K562 (cell line): ENCODE results near the gene YBX2. TPM values are rescaled to one million over a fixed set of nuclear protein-coding genes. Genes with fewer than 3 reads are reported as not detected.
A peak's percentile ranks its signal among the peaks of the same experiment; 100 is the strongest.

Experiments
- ATAC-seq: fragments of 200-7000 bp; cut with Tn5 transposase; 3 replicates; pipeline ENCODE4 v1.9.1; 2020; ENCODE audit warnings: moderate library complexity
- BruUV-seq: library from RNA; stranded (reverse); fragments of 400-500 nt; replicated peaks from 2 replicates; lab custom pipeline; 2021; lab: Mats Ljungman, UMichigan
- CTCF ChIA-PET: fragments of 300-600 bp; formaldehyde crosslinking; extraction: SDS; loops from one replicate; lab custom pipeline; 2021; ENCODE audit warnings: low intra/inter-chr PET ratio; lab: Yijun Ruan, JAX
- POLR2A ChIA-PET: fragments of 300-600, 350-650 bp; sonication (Branson Sonifier 250); formaldehyde crosslinking; extraction: SDS; loops from one replicate; lab custom pipeline; 2021; ENCODE audit warnings: antibody characterized with exemption, inconsistent platforms; lab: Yijun Ruan, JAX
- DNase-seq, 4 experiments: peaks; one replicate each; pipeline versions ENCODE4 v3.0.0 to v3.0.0-alpha.2; 2011 to 2018; ENCODE audit warnings: low spot score in 3 of 4, mixed read lengths in 3 of 4; ENCODE audit errors: extremely low read depth in 1 of 4
- FAIRE-seq: peaks from 2 replicates; lab custom pipeline; 2011; peaks lifted over from hg19 to GRCh38; lab: Jason Lieb, UNC
- H2AFZ ChIP-seq: 2 replicates; pipeline ENCODE4 v1.6.0; 2011; ENCODE audit warnings: low read depth, low read length, control low read depth, inconsistent platforms
- H3K27ac ChIP-seq: fragments of 200-600 bp; 3 replicates; pipeline ENCODE4 v1.8.0; 2011; ENCODE audit warnings: low read depth, mild to moderate bottlenecking, control low read depth, inconsistent platforms, low read length, moderate library complexity, mixed read lengths; ENCODE audit errors: extremely low read depth
- H3K27me3 ChIP-seq, 2 experiments: fragments of 300-600 bp in 1 of 2; 2 replicates in 1 of 2; 3 replicates in 1 of 2; pipeline versions ENCODE4 v1.6.0 to v1.8.0; 2011; ENCODE audit warnings: inconsistent platforms in 2 of 2, low read length in 2 of 2, mild to moderate bottlenecking in 1 of 2, mixed read lengths in 1 of 2, moderate library complexity in 1 of 2; ENCODE audit not compliant: control insufficient read depth in 2 of 2, insufficient read depth in 2 of 2
- H3K36me3 ChIP-seq: fragments of 300-600 bp; 3 replicates; pipeline ENCODE4 v1.8.0; 2011; ENCODE audit warnings: mild to moderate bottlenecking, low read length, inconsistent platforms; ENCODE audit not compliant: control insufficient read depth, insufficient read depth
- H3K4me1 ChIP-seq, 2 experiments: fragments of 200-600 bp in 1 of 2; replicated peaks in 1 of 2; 2 replicates in 1 of 2; 3 replicates in 1 of 2; pipeline versions ENCODE4 v1.5.1 to v1.8.0; 2011; ENCODE audit warnings: inconsistent platforms in 2 of 2, low read length in 2 of 2, mild to moderate bottlenecking in 1 of 2, mixed read lengths in 1 of 2, moderate library complexity in 1 of 2; ENCODE audit not compliant: control insufficient read depth in 2 of 2, insufficient read depth in 2 of 2
- H3K4me2 ChIP-seq: 2 replicates; pipeline ENCODE4 v1.6.1; 2011; ENCODE audit warnings: low read length, control low read depth, inconsistent platforms, mixed read lengths; ENCODE audit not compliant: insufficient read depth
- H3K4me3 ChIP-seq: fragments of 200-600 bp; sonication (generic), shearing (Covaris generic); 2 replicates; pipeline ENCODE4 v1.5.1; 2016; ENCODE audit warnings: control low read depth, inconsistent platforms
- H3K79me2 ChIP-seq: fragments of 200-600 bp; 3 replicates; pipeline ENCODE4 v1.8.0; 2011; ENCODE audit warnings: low read length, inconsistent platforms; ENCODE audit not compliant: control insufficient read depth, insufficient read depth
- H3K9ac ChIP-seq, 2 experiments: 2 replicates each; pipeline versions ENCODE4 v1.6.0 to v1.6.1; 2011; ENCODE audit warnings: low read depth in 2 of 2, low read length in 2 of 2, control low read depth in 1 of 2, inconsistent platforms in 1 of 2, mild to moderate bottlenecking in 1 of 2, mixed read lengths in 1 of 2; ENCODE audit not compliant: insufficient read depth in 1 of 2
- H3K9me1 ChIP-seq: one replicate; pipeline ENCODE4 v1.6.0; 2011; ENCODE audit warnings: inconsistent platforms, mild to moderate bottlenecking, low read length, moderate library complexity; ENCODE audit not compliant: control insufficient read depth, insufficient read depth
- H3K9me3 ChIP-seq: replicated peaks from 2 replicates; pipeline ENCODE4 v1.5.1; 2011; ENCODE audit warnings: low read depth, low read length, inconsistent platforms; ENCODE audit not compliant: control insufficient read depth, insufficient read depth
- H4K20me1 ChIP-seq: replicated peaks from 2 replicates; pipeline ENCODE4 v1.6.1; 2011; ENCODE audit warnings: low read length, inconsistent platforms, mixed read lengths; ENCODE audit not compliant: control insufficient read depth, insufficient read depth
- EGR1 ChIP-seq: fragments of 450-650 bp; conservative IDR thresholded peaks from 2 replicates; pipeline ENCODE4 v1.6.1; 2017; ENCODE audit warnings: mild to moderate bottlenecking
- GMEB1 ChIP-seq: fragments of 250-450 bp; sonication (Bioruptor Pico); IDR thresholded peaks from 2 replicates; pipeline ENCODE4 v1.4.0; 2020; ENCODE audit warnings: mild to moderate bottlenecking
- ILF3 ChIP-seq: fragments of 450-650 bp; IDR thresholded peaks from 2 replicates; pipeline ENCODE4 v1.6.1; 2018; ENCODE audit warnings: antibody characterized with exemption, mild to moderate bottlenecking, moderate library complexity, borderline replicate concordance
- MEF2D ChIP-seq: conservative IDR thresholded peaks from 2 replicates; pipeline ENCODE4 v1.6.1; 2016; ENCODE audit warnings: low read depth, missing genetic modification characterization, missing compliant biosample characterization
- POLR2A ChIP-seq: fragments of 450-650 bp; conservative IDR thresholded peaks from 2 replicates; pipeline ENCODE4 v1.6.1; 2016
- POLR2G ChIP-seq: fragments of 200-400 bp; formaldehyde crosslinking; IDR thresholded peaks from 2 replicates; pipeline ENCODE4 v1.6.1; 2017; ENCODE audit warnings: low read depth, mild to moderate bottlenecking, antibody characterized with exemption, low read length, moderate library complexity
- SRSF9 ChIP-seq: fragments of 200-400 bp; formaldehyde crosslinking; IDR thresholded peaks from 2 replicates; pipeline ENCODE4 v1.6.1; 2017; ENCODE audit warnings: low read depth, low read length, borderline replicate concordance
- ZNF311 ChIP-seq: fragments of 250-450 bp; sonication (Bioruptor Pico); IDR thresholded peaks from 2 replicates; pipeline ENCODE4 v1.4.0; 2020; ENCODE audit warnings: mild to moderate bottlenecking, moderate library complexity
- WGBS: fragments of 100-300 bp; shearing (Covaris generic); methylation state at CpG from one replicate; pipeline ENCODE4 v1.1.6; 2016; ENCODE audit warnings: low coverage, mixed read lengths; ENCODE audit not compliant: insufficient coverage; ENCODE audit errors: missing lambda C conversion rate; 5-methylcytosine and 5-hydroxymethylcytosine counted together
- in situ Hi-C: fragments of 300-500 bp; cut with MboI; formaldehyde crosslinking; loops from 4 replicates; pipeline ENCODE4 v1.15.0; 2018; ENCODE audit warnings: inconsistent platforms, mixed read lengths
- intact Hi-C: fragments of 100-400 bp; cut with micrococcal nuclease; formaldehyde crosslinking; loops from 2 replicates; pipeline ENCODE4 v1.14.2; 2022
- polyA plus RNA-seq, 8 experiments: library from polyadenylated mRNA; depleted of rRNA in 4 of 8; stranded (reverse) in 5 of 8; unstranded in 3 of 8; fragments of >200 nt; fragmentation: Nextera tagmentation in 2 of 8; fragmentation: Illumina TruSeq in 1 of 8; extraction: Ambion mirVana in 2 of 8; extraction: Trizol in 1 of 8; gene quantifications; 2 replicates each; pipeline versions ENCODE4 v1.2.1 to v1.2.3, GENCODE V29; 2011 to 2014; ENCODE audit warnings: inconsistent platforms in 1 of 8, missing spikeins in 1 of 8
- total RNA-seq, 7 experiments: library from RNA; depleted of rRNA in 6 of 7; stranded (reverse); fragments of >200 nt in 6 of 7; fragmentation: Illumina TruSeq in 2 of 7; extraction: Trizol in 2 of 7; gene quantifications; 2 replicates each; pipeline versions ENCODE4 v1.2.1 to v1.2.3, GENCODE V29; 2011 to 2021; ENCODE audit warnings: low replicate concordance in 1 of 7

The YBX2 gene
- total and polyA plus RNA-seq, 9 of the 15 experiments (the other 6 are each of a cell fraction or from before 2014, with no cell fraction given), result 0.03 to 0.59 (median 0.27) TPM; not detected in 6

GRCh38 chr17:7332111-7332510, 37.7 kb upstream of the YBX2 start:
- FAIRE-seq (no peak), ATAC-seq (no peak), DNase-seq (no peak)
- H3K4me1 ChIP-seq, result peaks cover 15 to 50% of the 10 kb centered on the region in 2 experiments
- BruUV-seq, result no TSS peak
- peak overlapping the region in 1 of 2 experiments; percentile 61; a peak in 1 of 4 replicates for H3K9ac ChIP-seq
- intact Hi-C loops (no loop called here), in situ Hi-C loops (loop anchor here (10.0 kb wide), 1 partner anchor 287 kb away; the partner anchor contains the start of gene SLC16A11)
- no peaks in the 10 kb centered on the region for H3K9me1 ChIP-seq
- H3K36me3 ChIP-seq, result no peaks in the 10 kb centered on the region
- no peaks in the 10 kb centered on the region for H4K20me1 ChIP-seq
- peak overlapping the region; percentile 66 for H3K4me2 ChIP-seq
- H3K4me3 ChIP-seq, result no peak overlapping the region
- ChIA-PET POLR2A (interaction anchor here (0.7 to 1.1 kb wide), 3 partner anchors 13 to 146 kb away, joined by 3 to 4 read pairs (median 3); partner anchors contain the start of gene GPS2), CTCF (no interaction called here)
- peaks cover 16% of the 10 kb centered on the region for H3K79me2 ChIP-seq
- peak overlapping the region; percentile 71 for H2AFZ ChIP-seq
- no peaks in the 10 kb centered on the region for H3K9me3 ChIP-seq
- TF ChIP-seq POLR2G (no peak), ILF3 (no peak), EGR1 (no peak), MEF2D (tag) (no peak), GMEB1 (no peak), SRSF9 (no peak), ZNF311 (CRISPR knock-in tag) (no peak), POLR2A (no peak)
- no peaks in the 10 kb centered on the region for H3K27me3 ChIP-seq
- H3K27ac ChIP-seq, result no peak overlapping the region
- WGBS, result 39% methylated on average over 4 of the region's 7 CpGs
